WTC11 (cell line): ENCODE data around the gene ZNF43. TPM values are rescaled to one million over a fixed set of nuclear protein-coding genes. Genes with fewer than 3 reads are reported as not detected.

Source experiments
- ATAC-seq: fragments of 200-7000 bp; cut with Tn5 transposase; 2 replicates; pipeline ENCODE4 v1.10.0; 2021; ENCODE audit warnings: mild to moderate bottlenecking, moderate library complexity
- CTCF ChIA-PET: fragments of 300-600 bp; sonication (Branson Sonifier 250); formaldehyde crosslinking; loops from one replicate; lab custom pipeline; 2021; ENCODE audit warnings: antibody characterized with exemption; lab: Charles Lee
- POLR2A ChIA-PET: fragments of 350-600 bp; sonication (Branson Sonifier 250); formaldehyde crosslinking; loops from one replicate; lab custom pipeline; 2021; ENCODE audit warnings: antibody characterized with exemption; lab: Charles Lee
- DNase-seq: peaks from one replicate; pipeline ENCODE4 v3.0.0; 2021; ENCODE audit warnings: low spot score
- H3K27ac Mint-ChIP-seq: 2 replicates; pipeline ENCODE4 v1.8.0; 2021; ENCODE audit warnings: mixed read lengths
- H3K27me3 Mint-ChIP-seq: 2 replicates; pipeline ENCODE4 v1.8.0; 2021; ENCODE audit warnings: low read depth, mild to moderate bottlenecking, moderate library complexity, mixed read lengths
- H3K36me3 Mint-ChIP-seq: 2 replicates; pipeline ENCODE4 v1.8.0; 2021; ENCODE audit warnings: mixed read lengths
- H3K4me1 Mint-ChIP-seq: 2 replicates; pipeline ENCODE4 v1.8.0; 2022; ENCODE audit warnings: mixed read lengths
- H3K4me3 Mint-ChIP-seq: 2 replicates; pipeline ENCODE4 v1.8.0; 2021; ENCODE audit warnings: mild to moderate bottlenecking, moderate library complexity, mixed read lengths
- H3K9me3 Mint-ChIP-seq: 2 replicates; pipeline ENCODE4 v1.8.0; 2021; ENCODE audit warnings: mixed read lengths
- ATF1 ChIP-seq: sonication (generic); formaldehyde crosslinking; IDR thresholded peaks from 2 replicates; pipeline ENCODE4 v1.8.1; 2023; ENCODE audit warnings: mild to moderate bottlenecking, moderate library complexity, missing genetic modification reagents
- MYBL2 ChIP-seq: sonication (generic); formaldehyde crosslinking; IDR thresholded peaks from 2 replicates; pipeline ENCODE4 v1.8.1; 2023; ENCODE audit warnings: mild to moderate bottlenecking, moderate library complexity, missing genetic modification reagents
- NR3C1 ChIP-seq: sonication (generic); formaldehyde crosslinking; conservative IDR thresholded peaks from 2 replicates; pipeline ENCODE4 v1.8.1; 2023; ENCODE audit warnings: low read depth, mild to moderate bottlenecking, missing genetic modification reagents
- TEAD4 ChIP-seq: sonication (generic); formaldehyde crosslinking; IDR thresholded peaks from 2 replicates; pipeline ENCODE4 v1.8.0; 2022; ENCODE audit warnings: mild to moderate bottlenecking, missing genetic modification reagents
- TP53 ChIP-seq: sonication (generic); formaldehyde crosslinking; IDR thresholded peaks from 2 replicates; pipeline ENCODE4 v1.8.1; 2023; ENCODE audit warnings: mild to moderate bottlenecking, missing genetic modification reagents
- ZNF138 ChIP-seq: sonication (generic); formaldehyde crosslinking; conservative IDR thresholded peaks from 2 replicates; pipeline ENCODE4 v1.8.1; 2022; ENCODE audit warnings: mild to moderate bottlenecking, moderate library complexity, missing genetic modification reagents
- ZNF232 ChIP-seq: sonication (generic); formaldehyde crosslinking; IDR thresholded peaks from 2 replicates; pipeline ENCODE4 v1.8.0; 2022; ENCODE audit warnings: mild to moderate bottlenecking, missing genetic modification reagents
- ZNF263 ChIP-seq: sonication (generic); formaldehyde crosslinking; IDR thresholded peaks from 2 replicates; pipeline ENCODE4 v1.8.1; 2022; ENCODE audit warnings: low read depth, mild to moderate bottlenecking, moderate library complexity, missing genetic modification reagents
- ZNF396 ChIP-seq: fragments of 250-450 bp; sonication (Bioruptor Pico); IDR thresholded peaks from 2 replicates; pipeline ENCODE4 v1.8.0; 2021; ENCODE audit warnings: mild to moderate bottlenecking, moderate library complexity, borderline replicate concordance
- ZNF671 ChIP-seq: fragments of 250-450 bp; sonication (Bioruptor Pico); IDR thresholded peaks from 2 replicates; pipeline ENCODE4 v1.8.0; 2021; ENCODE audit warnings: mild to moderate bottlenecking
- total RNA-seq: library from RNA; stranded (reverse); gene quantifications from 3 replicates; pipeline ENCODE4 v1.2.3, GENCODE V29; 2021
- TF ChIP-seq, protein P1 (sequence below): fragments of 250-450 bp; sonication (Bioruptor Pico); IDR thresholded peaks from 2 replicates; pipeline ENCODE4 v1.9.0; 2021; ENCODE audit warnings: mild to moderate bottlenecking, borderline replicate concordance
- TF ChIP-seq, protein P2 (sequence below): sonication (generic); formaldehyde crosslinking; IDR thresholded peaks from 2 replicates; pipeline ENCODE4 v1.8.0; 2022; ENCODE audit warnings: mild to moderate bottlenecking, missing genetic modification reagents
- TF ChIP-seq, protein P3 (sequence below): fragments of 250-450 bp; sonication (Bioruptor Pico); IDR thresholded peaks from 2 replicates; pipeline ENCODE4 v1.9.0; 2021; ENCODE audit warnings: mild to moderate bottlenecking
- TF ChIP-seq, protein P4 (sequence below): sonication (generic); formaldehyde crosslinking; IDR thresholded peaks from 2 replicates; pipeline ENCODE4 v1.8.1; 2023; ENCODE audit warnings: mild to moderate bottlenecking, missing genetic modification reagents, moderate library complexity

Gene ZNF43
- total RNA-seq, 1 experiment from 2014 or later: 55.2 TPM

DNA sequence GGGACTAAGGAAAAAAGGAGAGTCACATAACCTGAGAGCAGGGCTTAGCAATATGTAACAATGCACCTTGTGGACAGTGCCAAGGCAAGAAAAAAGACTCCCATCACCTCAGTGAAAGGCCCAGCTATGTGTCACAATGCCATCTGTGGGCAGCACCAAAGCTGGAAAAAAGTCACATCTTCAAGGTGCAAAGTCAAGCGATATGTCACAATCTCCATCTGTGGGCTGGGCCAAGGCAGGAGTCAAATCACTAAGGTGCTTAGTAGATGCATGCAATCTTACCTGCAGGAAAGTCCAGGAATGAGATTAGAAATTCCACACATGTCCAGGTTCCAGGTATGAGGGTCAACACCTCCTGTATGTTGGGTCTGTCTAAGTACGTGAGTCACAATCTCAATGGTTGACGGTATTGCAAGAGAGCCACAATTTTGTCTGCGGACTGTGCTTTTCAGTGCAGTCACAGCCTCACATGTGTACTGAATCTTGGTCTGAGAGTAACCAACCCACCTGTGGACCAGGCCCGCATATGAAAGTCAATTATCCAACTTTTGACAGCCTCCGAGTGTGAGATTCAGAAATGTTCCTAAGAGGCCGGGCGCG, 14.8 kb upstream of the ZNF43 start (continued):
- TF ChIP-seq, protein P1, sequence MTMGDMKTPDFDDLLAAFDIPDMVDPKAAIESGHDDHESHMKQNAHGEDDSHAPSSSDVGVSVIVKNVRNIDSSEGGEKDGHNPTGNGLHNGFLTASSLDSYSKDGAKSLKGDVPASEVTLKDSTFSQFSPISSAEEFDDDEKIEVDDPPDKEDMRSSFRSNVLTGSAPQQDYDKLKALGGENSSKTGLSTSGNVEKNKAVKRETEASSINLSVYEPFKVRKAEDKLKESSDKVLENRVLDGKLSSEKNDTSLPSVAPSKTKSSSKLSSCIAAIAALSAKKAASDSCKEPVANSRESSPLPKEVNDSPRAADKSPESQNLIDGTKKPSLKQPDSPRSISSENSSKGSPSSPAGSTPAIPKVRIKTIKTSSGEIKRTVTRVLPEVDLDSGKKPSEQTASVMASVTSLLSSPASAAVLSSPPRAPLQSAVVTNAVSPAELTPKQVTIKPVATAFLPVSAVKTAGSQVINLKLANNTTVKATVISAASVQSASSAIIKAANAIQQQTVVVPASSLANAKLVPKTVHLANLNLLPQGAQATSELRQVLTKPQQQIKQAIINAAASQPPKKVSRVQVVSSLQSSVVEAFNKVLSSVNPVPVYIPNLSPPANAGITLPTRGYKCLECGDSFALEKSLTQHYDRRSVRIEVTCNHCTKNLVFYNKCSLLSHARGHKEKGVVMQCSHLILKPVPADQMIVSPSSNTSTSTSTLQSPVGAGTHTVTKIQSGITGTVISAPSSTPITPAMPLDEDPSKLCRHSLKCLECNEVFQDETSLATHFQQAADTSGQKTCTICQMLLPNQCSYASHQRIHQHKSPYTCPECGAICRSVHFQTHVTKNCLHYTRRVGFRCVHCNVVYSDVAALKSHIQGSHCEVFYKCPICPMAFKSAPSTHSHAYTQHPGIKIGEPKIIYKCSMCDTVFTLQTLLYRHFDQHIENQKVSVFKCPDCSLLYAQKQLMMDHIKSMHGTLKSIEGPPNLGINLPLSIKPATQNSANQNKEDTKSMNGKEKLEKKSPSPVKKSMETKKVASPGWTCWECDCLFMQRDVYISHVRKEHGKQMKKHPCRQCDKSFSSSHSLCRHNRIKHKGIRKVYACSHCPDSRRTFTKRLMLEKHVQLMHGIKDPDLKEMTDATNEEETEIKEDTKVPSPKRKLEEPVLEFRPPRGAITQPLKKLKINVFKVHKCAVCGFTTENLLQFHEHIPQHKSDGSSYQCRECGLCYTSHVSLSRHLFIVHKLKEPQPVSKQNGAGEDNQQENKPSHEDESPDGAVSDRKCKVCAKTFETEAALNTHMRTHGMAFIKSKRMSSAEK (CRISPR knock-in tag): no peak

DNA sequence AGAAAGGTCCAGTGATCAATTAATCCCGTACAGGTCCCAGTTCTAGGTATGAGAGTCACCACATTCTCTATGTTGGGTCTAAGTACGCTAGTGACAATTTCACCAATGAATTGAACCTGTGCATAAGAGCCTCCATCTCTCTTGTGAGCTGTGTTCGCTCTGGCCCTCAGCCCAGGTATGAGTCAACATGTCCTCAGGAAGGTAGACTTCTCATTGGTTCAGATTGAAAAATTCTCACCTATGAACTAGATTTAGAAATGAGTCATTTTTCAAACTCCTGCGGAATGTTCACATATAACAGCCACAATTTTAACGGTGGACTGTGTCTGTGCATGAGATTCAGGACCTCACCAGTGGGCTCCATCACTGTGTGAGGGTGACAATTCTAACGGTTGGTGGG, 12.7 kb upstream of the ZNF43 start:
- Mint-ChIP-seq H3K4me1 (peaks cover 21% of the 10 kb centered on the region), H3K36me3 (peaks cover 69% of the 10 kb centered on the region), H3K27me3 (no peaks in the 10 kb centered on the region; the same call in 1 of the 2 replicates), H3K27ac (no peak overlapping the region), H3K4me3 (no peak overlapping the region), H3K9me3 (peaks cover 6% of the 10 kb centered on the region)
- POLR2A ChIA-PET: interaction anchor here (0.6 kb wide), 1 partner anchor 397 kb away, joined by 3 read pairs; no protein-coding TSS in a partner anchor
- CTCF ChIA-PET: no interaction called here
- no peak for ATAC-seq
- no peak for DNase-seq
- TF ChIP-seq TP53 (CRISPR knock-in tag): no peak
- TF ChIP-seq ZNF232: no peak
- TF ChIP-seq ZNF396 (CRISPR knock-in tag): no peak
- no peak for TF ChIP-seq ZNF671 (CRISPR knock-in tag)
- TF ChIP-seq MYBL2 (CRISPR knock-in tag): no peak
- TF ChIP-seq, protein P2, sequence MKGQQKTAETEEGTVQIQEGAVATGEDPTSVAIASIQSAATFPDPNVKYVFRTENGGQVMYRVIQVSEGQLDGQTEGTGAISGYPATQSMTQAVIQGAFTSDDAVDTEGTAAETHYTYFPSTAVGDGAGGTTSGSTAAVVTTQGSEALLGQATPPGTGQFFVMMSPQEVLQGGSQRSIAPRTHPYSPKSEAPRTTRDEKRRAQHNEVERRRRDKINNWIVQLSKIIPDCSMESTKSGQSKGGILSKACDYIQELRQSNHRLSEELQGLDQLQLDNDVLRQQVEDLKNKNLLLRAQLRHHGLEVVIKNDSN (CRISPR knock-in tag): no peak
- no peak for TF ChIP-seq NR3C1 (CRISPR knock-in tag)

DNA sequence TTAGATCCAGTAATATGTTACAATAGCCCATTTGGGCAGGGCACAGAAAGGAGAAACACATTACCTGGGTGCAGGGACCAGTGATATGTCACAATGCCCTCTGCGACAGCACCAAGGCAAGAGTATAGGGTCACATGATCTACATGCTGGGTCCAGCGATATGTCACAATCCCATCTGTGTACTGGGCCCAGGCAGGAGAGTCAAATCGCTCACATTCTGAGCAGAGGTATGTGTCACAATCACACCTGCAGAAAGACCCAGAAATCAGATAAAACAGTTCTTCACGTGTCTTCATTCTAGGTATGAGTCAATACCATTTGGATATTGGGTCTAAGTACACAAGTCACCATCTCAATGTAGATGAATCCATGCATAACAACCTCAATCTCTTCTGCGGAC, 7.1 kb upstream of the ZNF43 start:
- no peak for TF ChIP-seq ZNF138 (CRISPR knock-in tag)
- no peak for TF ChIP-seq TEAD4 (CRISPR knock-in tag)
- TF ChIP-seq ZNF232: no peak
- no peak for TF ChIP-seq ZNF263
- TF ChIP-seq, all 79 proteins: peak for 0
- ChIA-PET POLR2A (no interaction called here), CTCF (no interaction called here)
- no peaks in the 10 kb centered on the region for H3K9me3 Mint-ChIP-seq
- peaks cover 84% of the 10 kb centered on the region for H3K36me3 Mint-ChIP-seq
- no peaks in the 10 kb centered on the region for H3K4me1 Mint-ChIP-seq
- no peaks in the 10 kb centered on the region for H3K27me3 Mint-ChIP-seq
- ATAC-seq (no peak), DNase-seq (no peak)
- H3K27ac Mint-ChIP-seq: no peak overlapping the region
- no peak overlapping the region for H3K4me3 Mint-ChIP-seq

DNA sequence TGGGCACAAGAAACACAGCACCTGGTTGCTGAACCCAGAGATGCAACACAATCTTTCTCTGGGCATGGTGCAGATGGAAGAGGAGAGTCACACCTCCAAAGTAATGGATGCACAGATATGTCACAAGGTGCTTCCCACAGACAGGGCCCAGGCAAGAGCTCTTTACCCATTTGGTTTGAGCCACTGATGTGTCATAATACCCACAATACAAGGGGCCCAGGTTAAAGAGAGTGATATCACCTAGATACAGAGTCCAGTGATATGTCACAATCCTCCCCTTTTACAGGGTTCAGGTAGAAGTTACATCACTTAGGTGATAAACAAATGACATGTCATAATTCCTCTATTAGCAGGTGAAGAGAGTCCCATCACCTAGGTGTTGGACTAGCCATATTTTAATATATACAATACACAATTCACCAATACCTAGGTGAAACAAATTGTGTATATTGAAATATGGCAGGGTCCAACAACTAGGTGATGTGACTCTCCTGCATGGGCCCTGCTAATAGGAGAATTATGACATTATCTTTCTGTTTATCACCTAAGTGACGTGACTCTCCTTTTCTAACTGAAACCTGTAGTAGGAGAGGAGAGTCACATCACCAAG, 5.6 kb upstream of the ZNF43 start:
- TF ChIP-seq ZNF232 (no peak), ATF1 (CRISPR knock-in tag) (no peak), MYBL2 (CRISPR knock-in tag) (no peak), ZNF263 (no peak)
- TF ChIP-seq, protein P3, sequence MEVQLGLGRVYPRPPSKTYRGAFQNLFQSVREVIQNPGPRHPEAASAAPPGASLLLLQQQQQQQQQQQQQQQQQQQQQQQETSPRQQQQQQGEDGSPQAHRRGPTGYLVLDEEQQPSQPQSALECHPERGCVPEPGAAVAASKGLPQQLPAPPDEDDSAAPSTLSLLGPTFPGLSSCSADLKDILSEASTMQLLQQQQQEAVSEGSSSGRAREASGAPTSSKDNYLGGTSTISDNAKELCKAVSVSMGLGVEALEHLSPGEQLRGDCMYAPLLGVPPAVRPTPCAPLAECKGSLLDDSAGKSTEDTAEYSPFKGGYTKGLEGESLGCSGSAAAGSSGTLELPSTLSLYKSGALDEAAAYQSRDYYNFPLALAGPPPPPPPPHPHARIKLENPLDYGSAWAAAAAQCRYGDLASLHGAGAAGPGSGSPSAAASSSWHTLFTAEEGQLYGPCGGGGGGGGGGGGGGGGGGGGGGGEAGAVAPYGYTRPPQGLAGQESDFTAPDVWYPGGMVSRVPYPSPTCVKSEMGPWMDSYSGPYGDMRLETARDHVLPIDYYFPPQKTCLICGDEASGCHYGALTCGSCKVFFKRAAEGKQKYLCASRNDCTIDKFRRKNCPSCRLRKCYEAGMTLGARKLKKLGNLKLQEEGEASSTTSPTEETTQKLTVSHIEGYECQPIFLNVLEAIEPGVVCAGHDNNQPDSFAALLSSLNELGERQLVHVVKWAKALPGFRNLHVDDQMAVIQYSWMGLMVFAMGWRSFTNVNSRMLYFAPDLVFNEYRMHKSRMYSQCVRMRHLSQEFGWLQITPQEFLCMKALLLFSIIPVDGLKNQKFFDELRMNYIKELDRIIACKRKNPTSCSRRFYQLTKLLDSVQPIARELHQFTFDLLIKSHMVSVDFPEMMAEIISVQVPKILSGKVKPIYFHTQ (CRISPR knock-in tag): no peak
- TF ChIP-seq, protein P4, sequence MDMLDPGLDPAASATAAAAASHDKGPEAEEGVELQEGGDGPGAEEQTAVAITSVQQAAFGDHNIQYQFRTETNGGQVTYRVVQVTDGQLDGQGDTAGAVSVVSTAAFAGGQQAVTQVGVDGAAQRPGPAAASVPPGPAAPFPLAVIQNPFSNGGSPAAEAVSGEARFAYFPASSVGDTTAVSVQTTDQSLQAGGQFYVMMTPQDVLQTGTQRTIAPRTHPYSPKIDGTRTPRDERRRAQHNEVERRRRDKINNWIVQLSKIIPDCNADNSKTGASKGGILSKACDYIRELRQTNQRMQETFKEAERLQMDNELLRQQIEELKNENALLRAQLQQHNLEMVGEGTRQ (CRISPR knock-in tag): no peak
- TF ChIP-seq, protein P1 (CRISPR knock-in tag): no peak

More for the DNA sequence above, 5.6 kb upstream of the ZNF43 start:
- Mint-ChIP-seq H3K4me3 (no peak overlapping the region), H3K27ac (no peak overlapping the region), H3K36me3 (peaks cover 76% of the 10 kb centered on the region), H3K9me3 (no peaks in the 10 kb centered on the region), H3K4me1 (peaks cover 5% of the 10 kb centered on the region), H3K27me3 (no peaks in the 10 kb centered on the region)
- DNase-seq: no peak
- CTCF ChIA-PET: no interaction called here
- POLR2A ChIA-PET: interaction anchor here (0.5 to 0.9 kb wide), 2 partner anchors 18 to 75 kb away, joined by 5 to 6 read pairs; no protein-coding TSS in a partner anchor
- ATAC-seq: no peak
